Loucy (cell line): ENCODE results near the gene PKP2.

Experiments
- CTCF ChIP-seq: fragments of 200-600 bp; sonication (generic); conservative IDR thresholded peaks from 2 replicates; pipeline ENCODE4 v1.5.1; 2014; ENCODE audit warnings: mild to moderate bottlenecking, antibody characterized with exemption, low read length
- EZH2phosphoT487 ChIP-seq: fragments of 200-600 bp; IDR thresholded peaks from 2 replicates; pipeline ENCODE4 v1.6.1; 2018; ENCODE audit warnings: antibody characterized with exemption, mild to moderate bottlenecking, moderate library complexity, borderline replicate concordance

GRCh38 chr12:32837974-32838373, 58.6 kb downstream of the PKP2 start:
- TF ChIP-seq CTCF (no peak), EZH2phosphoT487 (no peak)
